ENCODE measurements around the gene MYBPHL. TPM values are rescaled to one million over a fixed set of nuclear protein-coding genes. Genes with fewer than 3 reads are reported as not detected.
"Not testable (repeated sequence)": the region's sequence is repeated elsewhere in the genome, so short reads cannot be mapped to it uniquely, and the experiment has no call there.

The MYBPHL gene
- total RNA-seq, 1 donor from 2014 or later: not detected

GRCh38 chr1:109307274-109308021, 637 bp upstream of the MYBPHL start:
- no peak for DNase-seq (ENCODE audit: low read depth)
- no peak overlapping the region for H3K4me3 ChIP-seq (ENCODE audit: low read depth, low read length)
- TF ChIP-seq, protein P1, sequence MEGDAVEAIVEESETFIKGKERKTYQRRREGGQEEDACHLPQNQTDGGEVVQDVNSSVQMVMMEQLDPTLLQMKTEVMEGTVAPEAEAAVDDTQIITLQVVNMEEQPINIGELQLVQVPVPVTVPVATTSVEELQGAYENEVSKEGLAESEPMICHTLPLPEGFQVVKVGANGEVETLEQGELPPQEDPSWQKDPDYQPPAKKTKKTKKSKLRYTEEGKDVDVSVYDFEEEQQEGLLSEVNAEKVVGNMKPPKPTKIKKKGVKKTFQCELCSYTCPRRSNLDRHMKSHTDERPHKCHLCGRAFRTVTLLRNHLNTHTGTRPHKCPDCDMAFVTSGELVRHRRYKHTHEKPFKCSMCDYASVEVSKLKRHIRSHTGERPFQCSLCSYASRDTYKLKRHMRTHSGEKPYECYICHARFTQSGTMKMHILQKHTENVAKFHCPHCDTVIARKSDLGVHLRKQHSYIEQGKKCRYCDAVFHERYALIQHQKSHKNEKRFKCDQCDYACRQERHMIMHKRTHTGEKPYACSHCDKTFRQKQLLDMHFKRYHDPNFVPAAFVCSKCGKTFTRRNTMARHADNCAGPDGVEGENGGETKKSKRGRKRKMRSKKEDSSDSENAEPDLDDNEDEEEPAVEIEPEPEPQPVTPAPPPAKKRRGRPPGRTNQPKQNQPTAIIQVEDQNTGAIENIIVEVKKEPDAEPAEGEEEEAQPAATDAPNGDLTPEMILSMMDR (conservative IDR thresholded peaks at IDR 0.05; ENCODE audit: low read depth, low read length): no peak

- not testable (repeated sequence) for DNase-seq (ENCODE audit: low read depth); H3K4me3 ChIP-seq (ENCODE audit: low read depth, low read length)
Observed at GRCh38 chr1:109305991-109306390, 820 bp downstream of the MYBPHL start.

DNA sequence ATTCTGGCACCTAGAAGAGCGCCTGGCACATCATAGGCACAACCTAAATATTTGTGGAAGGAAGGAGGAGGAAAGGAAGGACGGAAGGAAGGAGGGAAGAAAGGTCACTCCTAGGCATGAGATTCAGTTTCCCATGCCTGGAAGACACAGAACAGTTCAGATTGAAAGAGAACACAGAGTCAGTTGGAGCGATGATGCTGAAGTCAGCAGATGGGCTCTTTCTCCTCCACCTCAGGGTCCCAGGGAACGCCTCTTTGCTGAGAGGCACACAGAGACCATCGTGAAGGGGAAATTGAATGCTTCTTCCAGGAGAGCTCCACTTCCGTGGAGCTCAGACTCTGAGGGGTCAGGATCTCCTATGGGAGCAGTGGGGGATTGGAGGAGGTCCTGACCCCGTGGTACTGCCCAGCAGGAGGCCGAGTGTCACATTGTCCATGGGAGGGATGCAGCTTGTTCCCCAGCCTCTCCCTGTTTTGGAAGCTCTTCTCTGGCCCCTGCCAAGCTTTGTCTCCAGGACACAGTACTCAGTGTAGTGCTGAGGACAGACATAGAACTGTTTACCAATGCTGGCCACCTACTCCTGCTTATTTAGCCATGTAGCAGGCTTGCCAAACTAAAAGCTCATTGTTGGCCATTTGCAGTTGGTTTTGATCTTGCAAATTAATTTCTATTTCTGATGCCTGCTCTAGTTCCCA, 2.4 kb downstream of the MYBPHL start:
- no peak for DNase-seq (ENCODE audit: low read depth)
- TF ChIP-seq, protein P1 (conservative IDR thresholded peaks at IDR 0.05; ENCODE audit: low read depth, low read length): no peak
- no peak overlapping the region for H3K4me3 ChIP-seq (ENCODE audit: low read depth, low read length)

- H3K4me3 ChIP-seq (ENCODE audit: low read depth, low read length): no peak overlapping the region
- no peak for DNase-seq (ENCODE audit: low read depth)
- TF ChIP-seq, protein P1 (conservative IDR thresholded peaks at IDR 0.05; ENCODE audit: low read depth, low read length): no peak
Observed at GRCh38 chr1:109301874-109302273, 4.9 kb downstream of the MYBPHL start.

GRCh38 chr1:109300650-109301151, 6.1 kb downstream of the MYBPHL start:
- TF ChIP-seq, protein P1 (conservative IDR thresholded peaks at IDR 0.05; ENCODE audit: low read depth, low read length): no peak
- DNase-seq (ENCODE audit: low read depth): no peak
- no peak overlapping the region for H3K4me3 ChIP-seq (ENCODE audit: low read depth, low read length)

DNA sequence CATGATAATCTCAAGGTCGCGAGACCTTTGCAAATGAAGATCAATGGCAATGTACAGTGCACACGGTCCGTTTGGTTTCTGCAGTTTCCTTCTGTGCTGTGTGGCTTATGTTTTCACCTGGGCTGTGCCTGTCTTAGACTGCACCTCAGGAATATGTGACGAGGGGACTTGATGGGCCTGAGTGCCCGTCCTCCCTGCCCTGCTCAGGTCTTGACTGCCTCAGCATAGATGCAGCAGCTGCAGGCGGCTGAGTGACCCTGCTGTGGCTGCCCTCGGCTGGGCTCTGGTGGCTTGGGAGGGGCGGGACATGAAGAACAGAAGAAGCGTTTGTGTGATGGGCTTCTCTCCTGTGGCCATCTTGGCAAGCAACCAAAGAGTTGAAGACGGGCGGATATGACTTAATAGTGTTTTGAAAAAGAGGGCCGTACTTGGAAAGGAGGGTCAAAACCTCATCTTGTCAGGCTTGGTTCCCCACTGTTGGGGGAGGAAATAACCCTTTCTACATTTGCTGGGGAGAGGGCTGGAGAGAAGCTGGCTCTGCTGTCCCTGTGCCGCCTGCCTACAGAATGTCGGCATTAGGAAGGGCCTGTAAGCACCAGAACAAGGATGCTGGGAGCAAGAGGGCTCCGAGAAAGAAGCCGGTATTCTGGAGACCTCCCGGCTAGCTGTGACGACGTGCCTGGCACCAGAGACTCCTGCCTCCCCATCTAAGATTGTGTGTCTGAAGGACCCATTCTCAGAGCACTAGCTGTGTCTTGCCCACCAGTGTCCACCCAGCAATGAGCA, 7.1 kb downstream of the MYBPHL start:
- no peak overlapping the region for H3K4me3 ChIP-seq (ENCODE audit: low read depth, low read length)
- no peak for DNase-seq (ENCODE audit: low read depth)
- TF ChIP-seq, protein P1 (conservative IDR thresholded peaks at IDR 0.05; ENCODE audit: low read depth, low read length): no peak

Measured in epithelial cell of proximal tubule (primary cell).